ENCODE results near the gene TCEANC.

- TF ChIP-seq FOXA1 (IDR thresholded peaks at IDR 0.05) (no peak), L3MBTL2 (conservative IDR thresholded peaks at IDR 0.05) (no peak), HDGF (IDR thresholded peaks at IDR 0.05; ENCODE audit: borderline replicate concordance) (no peak), TARDBP (IDR thresholded peaks at IDR 0.05) (no peak), SP1 (IDR thresholded peaks at IDR 0.05) (no peak), LEF1 (IDR thresholded peaks at IDR 0.05; ENCODE audit: borderline replicate concordance) (no peak), BHLHE40 (IDR thresholded peaks at IDR 0.05; ENCODE audit: borderline replicate concordance) (no peak), ELF4 (IDR thresholded peaks at IDR 0.05) (no peak), CTBP1 (IDR thresholded peaks at IDR 0.05; ENCODE audit: borderline replicate concordance) (no peak), ARNT (IDR thresholded peaks at IDR 0.05) (no peak), FOXM1 (IDR thresholded peaks at IDR 0.05; ENCODE audit: borderline replicate concordance) (no peak)
- TF ChIP-seq, protein P1, sequence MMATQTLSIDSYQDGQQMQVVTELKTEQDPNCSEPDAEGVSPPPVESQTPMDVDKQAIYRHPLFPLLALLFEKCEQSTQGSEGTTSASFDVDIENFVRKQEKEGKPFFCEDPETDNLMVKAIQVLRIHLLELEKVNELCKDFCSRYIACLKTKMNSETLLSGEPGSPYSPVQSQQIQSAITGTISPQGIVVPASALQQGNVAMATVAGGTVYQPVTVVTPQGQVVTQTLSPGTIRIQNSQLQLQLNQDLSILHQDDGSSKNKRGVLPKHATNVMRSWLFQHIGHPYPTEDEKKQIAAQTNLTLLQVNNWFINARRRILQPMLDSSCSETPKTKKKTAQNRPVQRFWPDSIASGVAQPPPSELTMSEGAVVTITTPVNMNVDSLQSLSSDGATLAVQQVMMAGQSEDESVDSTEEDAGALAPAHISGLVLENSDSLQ (IDR thresholded peaks at IDR 0.05) = no peak
These were observed 14.1 kb upstream of the TCEANC start for GRCh38 chrX:13638826-13639225.

Measured in HEK293T (cell line).